ENCODE data around the gene NPHP1. TPM values are rescaled to one million over a fixed set of nuclear protein-coding genes. Genes with fewer than 3 reads are reported as not detected.
A peak's percentile ranks its signal among the peaks of the same experiment; 100 is the strongest.
"Not testable (repeated sequence)": the region's sequence is repeated elsewhere in the genome, so short reads cannot be mapped to it uniquely, and the experiment has no call there.

The NPHP1 gene
- total RNA-seq, 1 donor from 2014 or later, result 2.6 TPM

DNA sequence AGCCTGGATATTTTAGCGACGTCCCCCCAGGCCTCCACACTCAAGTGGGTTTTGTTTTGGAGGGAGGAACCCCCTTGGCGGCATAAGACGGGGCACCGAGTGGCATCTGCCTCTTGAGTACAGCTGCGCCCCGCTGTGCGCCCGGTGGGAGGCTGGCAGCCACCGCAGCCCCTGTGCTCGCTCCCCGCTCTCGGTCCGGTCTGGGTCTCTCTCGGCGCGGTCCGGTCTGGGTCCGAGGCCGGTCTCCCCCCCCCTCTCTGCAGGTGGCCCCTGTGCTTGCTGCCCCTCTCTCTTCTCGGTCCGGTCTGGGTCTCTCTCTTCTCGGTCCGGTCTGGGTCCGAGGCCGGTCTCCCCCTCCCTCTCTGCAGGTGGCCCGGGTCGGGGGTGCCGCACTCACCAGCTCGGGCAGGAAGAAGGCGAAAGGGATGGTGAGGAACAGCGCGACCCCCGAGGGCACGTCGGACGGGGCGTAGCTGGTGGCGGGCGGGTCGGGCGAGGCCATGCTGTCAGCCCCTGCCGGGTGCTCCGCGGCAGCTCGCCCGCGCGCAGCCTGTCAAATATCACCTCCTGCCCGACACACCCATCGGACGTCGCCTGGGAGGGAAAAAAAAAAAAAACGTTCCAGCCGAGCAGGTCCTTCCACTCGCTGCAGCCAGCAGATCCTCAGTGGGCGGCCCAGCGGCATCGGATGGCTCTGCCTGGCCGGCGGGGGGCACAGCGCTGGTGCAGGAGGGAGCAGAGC lies 89.4 kb downstream of the NPHP1 start, which contains the start of gene MALL:
TSS of gene MALL (minus strand) at position 532 of the 742 bp plus-strand sequence. CDS start at position 502, 30 bp downstream.
- TF ChIP-seq, protein P1, sequence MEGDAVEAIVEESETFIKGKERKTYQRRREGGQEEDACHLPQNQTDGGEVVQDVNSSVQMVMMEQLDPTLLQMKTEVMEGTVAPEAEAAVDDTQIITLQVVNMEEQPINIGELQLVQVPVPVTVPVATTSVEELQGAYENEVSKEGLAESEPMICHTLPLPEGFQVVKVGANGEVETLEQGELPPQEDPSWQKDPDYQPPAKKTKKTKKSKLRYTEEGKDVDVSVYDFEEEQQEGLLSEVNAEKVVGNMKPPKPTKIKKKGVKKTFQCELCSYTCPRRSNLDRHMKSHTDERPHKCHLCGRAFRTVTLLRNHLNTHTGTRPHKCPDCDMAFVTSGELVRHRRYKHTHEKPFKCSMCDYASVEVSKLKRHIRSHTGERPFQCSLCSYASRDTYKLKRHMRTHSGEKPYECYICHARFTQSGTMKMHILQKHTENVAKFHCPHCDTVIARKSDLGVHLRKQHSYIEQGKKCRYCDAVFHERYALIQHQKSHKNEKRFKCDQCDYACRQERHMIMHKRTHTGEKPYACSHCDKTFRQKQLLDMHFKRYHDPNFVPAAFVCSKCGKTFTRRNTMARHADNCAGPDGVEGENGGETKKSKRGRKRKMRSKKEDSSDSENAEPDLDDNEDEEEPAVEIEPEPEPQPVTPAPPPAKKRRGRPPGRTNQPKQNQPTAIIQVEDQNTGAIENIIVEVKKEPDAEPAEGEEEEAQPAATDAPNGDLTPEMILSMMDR (IDR thresholded peaks at IDR 0.05), result no peak
- Mint-ChIP-seq H3K27ac (ENCODE audit: unreplicated experiment) (no peak within 1 kb of the TSS), H3K4me3 (ENCODE audit: unreplicated experiment) (peak within 1 kb of the TSS; percentile 57), H3K4me1 (ENCODE audit: low read depth) (peaks cover 20% of the 10 kb centered on the region), H3K9me3 (ENCODE audit: low read depth) (peaks cover 3% of the 10 kb centered on the region), H3K36me3 (ENCODE audit: low read depth) (peaks cover 5% of the 10 kb centered on the region), H3K27me3 (ENCODE audit: low read depth) (peaks cover 16% of the 10 kb centered on the region)
- no peak for DNase-seq (ENCODE audit: low spot score)

DNA sequence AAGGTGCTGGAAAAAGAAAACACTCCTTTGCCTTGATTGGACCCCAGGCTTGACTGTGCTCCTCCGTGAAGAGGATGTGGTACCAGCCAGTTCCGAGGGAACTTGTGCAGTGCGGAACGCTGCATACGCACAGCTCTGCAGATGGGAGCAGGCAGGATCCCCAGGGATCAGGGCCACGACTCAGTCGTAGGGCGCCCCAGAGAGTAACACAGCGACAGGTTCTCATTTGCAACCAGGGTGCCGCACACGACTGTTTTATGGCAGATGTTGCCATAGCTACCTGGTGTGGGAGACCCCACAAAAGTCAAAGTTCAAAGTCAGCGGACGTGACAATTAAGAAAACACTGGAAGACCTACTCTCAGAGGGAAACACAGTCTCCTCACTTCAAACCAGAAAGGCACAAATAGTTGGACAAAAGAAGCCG lies 90.0 kb downstream of the NPHP1 start:
- TF ChIP-seq, protein P1 (IDR thresholded peaks at IDR 0.05), result no peak
- peaks cover 9% of the 10 kb centered on the region for H3K9me3 Mint-ChIP-seq (ENCODE audit: low read depth)
- peaks cover 10% of the 10 kb centered on the region for H3K36me3 Mint-ChIP-seq (ENCODE audit: low read depth)
- H3K27ac Mint-ChIP-seq (ENCODE audit: unreplicated experiment), result no peak overlapping the region
- no peak for DNase-seq (ENCODE audit: low spot score)
- H3K4me3 Mint-ChIP-seq (ENCODE audit: unreplicated experiment), result peak overlapping the region; percentile 57
- peaks cover 20% of the 10 kb centered on the region for H3K4me1 Mint-ChIP-seq (ENCODE audit: low read depth)
- H3K27me3 Mint-ChIP-seq (ENCODE audit: low read depth), result peaks cover 16% of the 10 kb centered on the region

DNA sequence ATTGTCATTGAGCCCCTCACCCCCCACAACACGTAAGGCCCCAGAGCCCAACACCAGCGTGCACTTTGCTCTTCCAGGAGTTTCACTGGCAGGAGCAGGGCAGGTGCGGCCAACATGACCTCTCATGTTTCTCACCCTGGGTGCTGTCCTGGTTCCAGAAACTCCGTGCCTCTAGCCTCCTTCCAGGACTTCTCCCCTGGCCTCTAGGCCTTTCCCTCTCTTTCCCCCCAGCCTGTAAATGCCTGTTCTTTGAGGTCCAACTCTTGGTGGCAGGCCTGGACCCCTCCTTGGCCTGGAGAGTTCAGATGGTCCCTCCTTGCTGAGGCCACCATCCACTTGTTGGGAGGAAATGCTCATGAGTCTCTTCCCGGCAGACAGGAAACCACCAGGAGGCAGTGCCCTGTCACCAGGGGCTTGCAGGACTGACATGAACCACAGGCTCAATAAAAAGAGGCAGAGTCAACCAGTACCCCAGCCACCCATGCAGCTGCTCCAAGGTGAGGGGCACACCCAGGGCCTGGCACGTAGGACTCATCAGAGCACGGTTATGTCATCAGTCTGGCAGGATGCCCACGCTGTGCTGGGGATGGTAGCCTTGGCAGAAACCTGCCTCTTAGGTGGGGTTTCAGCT lies 90.7 kb downstream of the NPHP1 start:
- no peak overlapping the region for H3K27ac Mint-ChIP-seq (ENCODE audit: unreplicated experiment)
- peaks cover 11% of the 10 kb centered on the region for H3K36me3 Mint-ChIP-seq (ENCODE audit: low read depth)
- peaks cover 16% of the 10 kb centered on the region for H3K27me3 Mint-ChIP-seq (ENCODE audit: low read depth)
- H3K4me3 Mint-ChIP-seq (ENCODE audit: unreplicated experiment), result no peak overlapping the region
- H3K9me3 Mint-ChIP-seq (ENCODE audit: low read depth), result peaks cover 9% of the 10 kb centered on the region
- no peak for DNase-seq (ENCODE audit: low spot score)
- H3K4me1 Mint-ChIP-seq (ENCODE audit: low read depth), result peaks cover 20% of the 10 kb centered on the region
- TF ChIP-seq, protein P1 (IDR thresholded peaks at IDR 0.05), result peak; percentile 44

DNA sequence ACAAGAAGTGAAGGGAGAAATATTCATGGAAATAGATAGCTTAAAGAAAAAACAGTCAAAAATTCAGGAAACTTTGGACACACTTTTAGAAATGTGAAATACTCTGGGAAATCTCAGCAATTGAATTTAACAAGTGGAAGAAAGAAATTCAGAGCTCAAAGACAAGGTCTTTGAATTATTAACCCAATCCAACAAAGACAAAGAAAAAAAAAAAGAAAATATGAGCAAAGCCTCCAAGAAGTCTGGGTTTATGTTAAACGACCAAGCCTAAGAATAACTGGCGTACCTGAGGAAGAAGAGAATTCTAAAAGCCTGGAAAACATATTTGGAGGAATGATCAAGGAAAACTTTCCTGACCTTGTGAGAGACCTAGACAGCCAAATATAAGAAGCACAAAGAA lies 96.5 kb downstream of the NPHP1 start:
- not testable (repeated sequence) for H3K9me3 Mint-ChIP-seq (ENCODE audit: low read depth)

DNA sequence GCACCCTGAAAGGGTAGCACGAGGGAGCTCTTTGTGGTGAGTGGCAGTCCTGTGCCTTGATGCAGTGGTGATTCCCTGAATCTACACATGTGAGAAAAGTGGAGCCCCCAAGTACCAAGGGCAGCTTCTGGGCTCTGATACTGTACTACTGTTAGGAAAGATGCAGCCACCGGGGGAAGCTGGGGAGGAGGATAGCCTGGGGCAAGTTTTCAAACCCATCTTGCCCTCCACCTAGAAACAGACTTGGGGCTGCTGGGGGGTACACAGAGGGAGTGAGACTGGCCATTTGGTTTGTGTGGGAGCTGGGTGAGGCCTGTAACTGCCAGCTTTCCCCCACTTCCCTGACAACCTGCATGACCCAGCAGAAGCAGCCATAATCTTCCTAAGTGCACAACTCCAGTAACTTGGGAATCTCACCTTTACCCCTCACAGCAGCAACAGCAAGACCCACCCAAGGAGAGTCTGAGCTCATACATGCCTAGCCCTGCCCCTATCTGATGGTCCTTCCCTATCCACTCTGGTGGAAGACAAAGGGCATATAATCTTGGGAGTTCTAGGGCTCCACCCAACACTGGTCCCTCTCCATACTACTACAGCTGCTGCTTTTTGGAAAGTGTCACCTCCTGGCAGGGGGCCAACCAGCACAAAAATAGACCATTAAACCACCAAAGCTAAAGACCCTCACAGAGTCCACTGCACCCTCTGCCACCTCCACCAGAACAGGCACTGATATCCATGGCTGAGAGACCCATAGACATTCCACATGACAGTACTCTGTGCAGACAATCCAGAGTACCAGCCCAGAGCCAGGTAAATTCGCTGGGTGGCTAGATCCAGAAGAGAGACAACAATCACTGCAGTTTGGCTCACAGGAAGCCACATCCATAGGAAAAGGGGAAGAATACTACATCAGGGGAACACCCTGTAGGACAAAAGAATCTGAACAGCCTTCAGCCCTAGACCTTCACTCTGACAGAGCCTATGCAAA lies 97.4 kb downstream of the NPHP1 start:
- no peak for DNase-seq (ENCODE audit: low spot score)
- Mint-ChIP-seq H3K36me3 (ENCODE audit: low read depth) (peaks cover 11% of the 10 kb centered on the region), H3K27me3 (ENCODE audit: low read depth) (no peaks in the 10 kb centered on the region), H3K27ac (ENCODE audit: unreplicated experiment) (no peak overlapping the region), H3K9me3 (ENCODE audit: low read depth) (peaks cover 9% of the 10 kb centered on the region), H3K4me3 (ENCODE audit: unreplicated experiment) (no peak overlapping the region), H3K4me1 (ENCODE audit: low read depth) (peaks cover 32% of the 10 kb centered on the region)
- TF ChIP-seq, protein P1 (IDR thresholded peaks at IDR 0.05), result no peak

More for the DNA sequence above, 96.5 kb downstream of the NPHP1 start:
- not testable (repeated sequence) for H3K27ac Mint-ChIP-seq (ENCODE audit: unreplicated experiment); H3K27me3 Mint-ChIP-seq (ENCODE audit: low read depth); H3K4me3 Mint-ChIP-seq (ENCODE audit: unreplicated experiment); DNase-seq (ENCODE audit: low spot score)
- Mint-ChIP-seq H3K4me1 (ENCODE audit: low read depth) (peaks cover 25% of the 10 kb centered on the region), H3K36me3 (ENCODE audit: low read depth) (peaks cover 11% of the 10 kb centered on the region)
